ENCODE measurements around the gene GRK6. TPM values are rescaled to one million over a fixed set of nuclear protein-coding genes. Genes with fewer than 3 reads are reported as not detected.
A peak's percentile ranks its signal among the peaks of the same experiment; 100 is the strongest.

GRK6 gene
- polyA plus RNA-seq, 1 experiment = 37.7 TPM

DNA sequence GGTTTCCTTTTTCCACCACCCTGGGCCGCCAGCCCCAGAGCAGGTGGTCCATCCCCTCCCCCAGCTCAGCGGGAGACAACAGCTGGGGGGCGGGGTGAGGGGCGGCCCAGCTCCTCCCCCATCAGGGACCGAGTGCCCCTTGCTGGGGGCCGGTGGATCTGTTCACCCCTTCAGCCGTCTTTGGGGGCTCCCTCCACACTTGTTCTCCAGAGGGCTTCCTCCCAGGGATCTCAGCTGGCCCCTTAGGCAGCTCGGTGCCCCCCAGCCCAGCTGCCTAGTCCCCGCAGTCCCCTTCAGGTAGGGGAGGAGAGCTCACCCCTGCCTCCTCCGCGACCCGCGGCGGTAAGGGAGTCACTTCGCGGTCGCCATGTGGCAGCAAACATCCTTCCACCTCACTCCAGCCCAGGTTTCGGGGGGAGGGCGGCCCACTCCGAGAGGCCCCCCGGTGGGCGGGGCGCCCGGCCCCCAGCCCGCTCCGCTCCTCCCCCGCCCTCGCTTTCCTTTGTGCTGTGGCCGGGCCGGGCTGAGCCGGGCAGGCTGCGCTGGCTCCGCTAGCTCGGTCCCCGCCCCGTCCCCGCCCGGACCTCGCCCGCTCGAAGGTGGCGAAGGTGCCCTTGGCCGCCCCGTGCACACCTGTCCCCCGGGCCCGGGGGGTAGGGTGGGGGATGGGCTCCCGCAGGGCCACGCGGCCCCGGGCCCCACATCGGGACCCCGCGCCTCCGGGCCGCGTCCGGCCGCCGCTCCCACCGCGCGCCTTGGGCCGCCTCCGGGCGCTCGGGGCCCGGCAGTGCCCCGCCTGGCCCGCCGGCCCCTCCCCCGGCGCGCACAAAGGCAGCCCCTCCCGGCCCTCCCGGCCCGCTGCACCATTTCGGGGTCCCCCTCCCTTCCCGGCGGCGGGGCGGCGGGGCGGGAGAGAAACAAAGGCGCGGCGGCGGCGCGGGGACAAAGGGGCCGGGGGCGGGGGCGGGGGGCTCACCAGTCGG lies 46.3 kb downstream of the GRK6 start:
- Histone ChIP-seq H3K36me3 (ENCODE audit: control insufficient read depth, insufficient read depth, low read length) (peaks cover 10% of the 10 kb centered on the region), H3K4me3 (ENCODE audit: low read depth, low read length) (peak overlapping the region; percentile 54), H3K27me3 (ENCODE audit: control insufficient read depth, insufficient read depth, low read length) (no peaks in the 10 kb centered on the region)
- DNase-seq (ENCODE audit: low read depth) = no peak
- CTCF ChIA-PET = interaction anchor here (0.7 to 6.3 kb wide), 9 partner anchors 13 to 154 kb away, joined by 3 to 35 read pairs (median 6); no protein-coding TSS in a partner anchor
- POLR2A ChIA-PET = interaction anchor here (1.5 kb wide), 1 partner anchor 23 kb away, joined by 6 read pairs; no protein-coding TSS in a partner anchor
- TF ChIP-seq, protein P1, sequence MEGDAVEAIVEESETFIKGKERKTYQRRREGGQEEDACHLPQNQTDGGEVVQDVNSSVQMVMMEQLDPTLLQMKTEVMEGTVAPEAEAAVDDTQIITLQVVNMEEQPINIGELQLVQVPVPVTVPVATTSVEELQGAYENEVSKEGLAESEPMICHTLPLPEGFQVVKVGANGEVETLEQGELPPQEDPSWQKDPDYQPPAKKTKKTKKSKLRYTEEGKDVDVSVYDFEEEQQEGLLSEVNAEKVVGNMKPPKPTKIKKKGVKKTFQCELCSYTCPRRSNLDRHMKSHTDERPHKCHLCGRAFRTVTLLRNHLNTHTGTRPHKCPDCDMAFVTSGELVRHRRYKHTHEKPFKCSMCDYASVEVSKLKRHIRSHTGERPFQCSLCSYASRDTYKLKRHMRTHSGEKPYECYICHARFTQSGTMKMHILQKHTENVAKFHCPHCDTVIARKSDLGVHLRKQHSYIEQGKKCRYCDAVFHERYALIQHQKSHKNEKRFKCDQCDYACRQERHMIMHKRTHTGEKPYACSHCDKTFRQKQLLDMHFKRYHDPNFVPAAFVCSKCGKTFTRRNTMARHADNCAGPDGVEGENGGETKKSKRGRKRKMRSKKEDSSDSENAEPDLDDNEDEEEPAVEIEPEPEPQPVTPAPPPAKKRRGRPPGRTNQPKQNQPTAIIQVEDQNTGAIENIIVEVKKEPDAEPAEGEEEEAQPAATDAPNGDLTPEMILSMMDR (IDR thresholded peaks at IDR 0.05; ENCODE audit: insufficient read depth, low read depth, low read length) = no peak

DNA sequence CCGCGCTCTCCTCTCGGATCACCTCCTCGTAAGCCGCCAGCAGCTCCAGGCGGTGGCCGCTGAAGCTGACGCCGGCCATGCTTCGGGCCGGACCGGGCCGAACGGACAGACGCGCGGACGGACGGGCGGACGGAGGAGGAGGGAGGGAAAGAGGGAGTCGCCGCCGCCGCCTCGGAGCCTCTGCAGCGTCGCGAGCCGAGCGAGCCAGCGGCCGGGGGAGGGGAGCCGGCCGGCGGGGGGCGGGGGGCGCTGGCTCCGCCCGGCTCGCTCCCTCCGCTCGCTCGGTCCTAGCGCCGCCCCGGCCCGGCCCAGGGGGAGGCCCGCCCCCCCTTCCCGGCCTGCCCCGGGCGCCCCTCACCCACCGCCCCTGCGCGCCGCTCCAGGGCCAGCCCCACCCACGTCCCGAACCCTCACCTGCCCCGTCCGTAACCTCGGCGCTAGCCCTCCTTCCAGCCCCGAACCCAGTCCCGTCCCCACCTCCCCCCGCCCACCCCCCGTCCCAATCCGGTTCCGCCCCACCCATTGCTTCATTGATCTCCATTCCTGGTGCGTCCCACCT lies 47.0 kb downstream of the GRK6 start, which contains the start of gene DBN1:
TSS of gene DBN1 (minus strand) at position 192 of the 559 bp plus-strand sequence. CDS start at position 79, 113 bp downstream.
- Histone ChIP-seq H3K36me3 (ENCODE audit: control insufficient read depth, insufficient read depth, low read length) (0 out of 2 replicates have a peak, but pooled peaks cover 5% of the 10 kb centered on the region), H3K27me3 (ENCODE audit: control insufficient read depth, insufficient read depth, low read length) (no peaks in the 10 kb centered on the region), H3K4me3 (ENCODE audit: low read depth, low read length) (peak within 1 kb of the TSS; percentile 54)
- CTCF ChIA-PET = interaction anchor here (0.6 to 6.3 kb wide), 6 partner anchors 16 to 155 kb away, joined by 3 to 35 read pairs (median 10); no protein-coding TSS in a partner anchor
- TF ChIP-seq, protein P1 (IDR thresholded peaks at IDR 0.05; ENCODE audit: insufficient read depth, low read depth, low read length) = no peak
- POLR2A ChIA-PET = no interaction called here
- no peak for DNase-seq (ENCODE audit: low read depth)

DNA sequence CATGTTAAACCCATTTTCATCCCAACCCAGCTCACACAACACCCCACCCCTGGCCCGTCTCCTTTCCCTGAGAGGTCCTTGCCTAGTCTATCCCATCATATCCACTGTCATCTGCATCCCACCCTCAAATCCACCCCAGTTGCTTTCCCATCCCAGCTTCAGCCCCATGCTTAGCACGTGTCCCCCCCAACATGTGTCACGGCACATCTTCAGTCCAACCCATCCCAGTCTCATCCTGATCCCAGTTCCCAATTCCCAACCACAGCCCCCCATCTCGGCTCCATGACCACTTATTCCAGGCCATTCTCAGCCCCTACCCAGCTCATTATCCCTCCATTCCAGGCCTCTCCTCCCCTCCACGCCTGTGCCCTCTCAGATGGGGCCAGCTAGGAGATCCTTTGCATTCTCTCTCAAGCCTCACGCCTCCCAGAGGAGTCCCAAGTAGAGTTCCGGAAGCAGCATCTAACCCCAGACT lies 47.6 kb downstream of the GRK6 start:
- Histone ChIP-seq H3K4me3 (ENCODE audit: low read depth, low read length) (no peak overlapping the region), H3K36me3 (ENCODE audit: control insufficient read depth, insufficient read depth, low read length) (peaks cover 5% of the 10 kb centered on the region; the same call in 1 of the 2 replicates)
- POLR2A ChIA-PET = no interaction called here

GRCh38 chr5:177474846-177475562 lies 48.5 kb downstream of the GRK6 start:
- H3K4me3 ChIP-seq (ENCODE audit: low read depth, low read length) = no peak overlapping the region
- no peaks in the 10 kb centered on the region for H3K27me3 ChIP-seq (ENCODE audit: control insufficient read depth, insufficient read depth, low read length)
- TF ChIP-seq, protein P1 (IDR thresholded peaks at IDR 0.05; ENCODE audit: insufficient read depth, low read depth, low read length) = no peak
- DNase-seq (ENCODE audit: low read depth) = no peak
- ChIA-PET CTCF (interaction anchor here (0.9 to 8.3 kb wide), 4 partner anchors 9 to 71 kb away, joined by 3 to 85 read pairs (median 12); partner anchors contain the start of gene PDLIM7), POLR2A (no interaction called here)
- peaks cover 5% of the 10 kb centered on the region for H3K36me3 ChIP-seq (ENCODE audit: control insufficient read depth, insufficient read depth, low read length)

More for the DNA sequence above, 47.6 kb downstream of the GRK6 start:
- CTCF ChIA-PET = interaction anchor here (0.6 to 4.3 kb wide), 3 partner anchors 19 to 24 kb away, joined by 4 to 20 read pairs (median 17); no protein-coding TSS in a partner anchor
- DNase-seq (ENCODE audit: low read depth) = no peak
- TF ChIP-seq, protein P1 (IDR thresholded peaks at IDR 0.05; ENCODE audit: insufficient read depth, low read depth, low read length) = no peak
- no peaks in the 10 kb centered on the region for H3K27me3 ChIP-seq (ENCODE audit: control insufficient read depth, insufficient read depth, low read length)

All from BJ (cell line).